Ectodermal cell (in vitro differentiated cells): Measurements from ENCODE around the gene SMARCC1.
"Not testable (repeated sequence)": the region's sequence is repeated elsewhere in the genome, so short reads cannot be mapped to it uniquely, and the experiment has no call there.

Experiments
- H3K27ac ChIP-seq: 2 replicates; pipeline ENCODE4 v1.7.0; 2013; ENCODE audit warnings: mild to moderate bottlenecking, low read depth, low read length; ENCODE audit not compliant: insufficient read depth, poor library complexity, severe bottlenecking
- H3K27me3 ChIP-seq: 2 replicates; pipeline ENCODE4 v1.7.0; 2013; ENCODE audit warnings: mild to moderate bottlenecking, low read length; ENCODE audit not compliant: insufficient read depth, control insufficient read depth, poor library complexity, severe bottlenecking
- H3K36me3 ChIP-seq: one replicate; pipeline ENCODE4 v1.7.0; 2013; ENCODE audit warnings: low read length; ENCODE audit not compliant: control insufficient read depth, insufficient read depth
- H3K4me1 ChIP-seq: one replicate; pipeline ENCODE4 v1.7.0; 2013; ENCODE audit warnings: low read length; ENCODE audit not compliant: control insufficient read depth, insufficient read depth
- H3K4me3 ChIP-seq: 2 replicates; pipeline ENCODE4 v1.7.0; 2013; ENCODE audit warnings: low read depth, low read length, control low read depth; ENCODE audit not compliant: insufficient read depth
- H3K9me3 ChIP-seq: 2 replicates; pipeline ENCODE4 v1.7.0; 2013; ENCODE audit warnings: mild to moderate bottlenecking, low read length, moderate library complexity; ENCODE audit not compliant: control insufficient read depth
- WGBS, 2 experiments: methylation state at CpG; one replicate each; pipeline ENCODE4 v1.1.7; 2013; ENCODE audit warnings: missing lambda C conversion rate in 2 of 2; 5-methylcytosine and 5-hydroxymethylcytosine counted together

The SMARCC1 gene

DNA sequence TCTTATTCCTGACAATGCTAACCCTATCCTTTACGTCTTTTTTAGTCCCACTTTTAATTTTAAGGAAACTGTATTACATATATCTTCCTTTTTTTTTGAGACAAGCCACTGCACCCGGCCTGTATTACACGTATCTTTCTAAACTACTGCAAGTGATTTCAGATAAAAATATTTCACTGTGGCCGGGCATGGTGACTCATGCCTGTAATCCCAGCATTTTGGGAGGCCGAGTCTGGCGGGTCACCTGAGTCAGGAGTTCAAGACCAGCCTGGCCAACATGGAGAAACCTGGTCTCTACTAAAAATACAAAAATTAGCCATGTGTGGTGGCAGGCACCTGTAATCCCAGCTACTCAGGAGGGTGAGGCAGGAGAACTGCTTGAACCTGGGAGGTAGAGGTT is 38.3 kb downstream of the SMARCC1 start:
- not testable (repeated sequence) for H3K4me1 ChIP-seq, H3K4me3 ChIP-seq, H3K27ac ChIP-seq, H3K9me3 ChIP-seq, H3K27me3 ChIP-seq
- H3K36me3 ChIP-seq = peaks cover 16% of the 10 kb centered on the region
- 93 to 95% methylated on average over 6 of the region's 6 CpGs for WGBS, 2 experiments

DNA sequence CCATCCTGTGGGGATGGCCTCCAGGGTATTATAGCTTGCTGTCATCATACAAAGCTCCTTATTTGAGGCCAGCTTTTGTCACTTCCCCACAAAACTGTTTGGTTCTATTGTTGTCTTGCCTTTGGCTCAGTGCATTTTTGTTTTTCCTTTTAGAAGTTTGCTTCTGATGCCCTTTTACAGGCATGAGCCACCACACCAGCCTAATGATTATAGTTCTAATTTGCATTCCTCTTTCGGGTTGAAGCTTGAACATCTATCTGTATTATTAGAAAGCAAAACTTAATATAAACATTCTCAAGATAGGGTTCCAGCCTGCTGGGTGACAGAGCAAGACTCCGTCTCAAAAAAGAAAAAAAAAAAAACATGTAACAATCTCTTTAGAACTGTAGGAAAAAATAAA is 39.8 kb downstream of the SMARCC1 start:
- Histone ChIP-seq H3K27ac (no peak overlapping the region), H3K9me3 (no peaks in the 10 kb centered on the region), H3K4me1 (no peaks in the 10 kb centered on the region), H3K27me3 (no peaks in the 10 kb centered on the region), H3K36me3 (peaks cover 16% of the 10 kb centered on the region), H3K4me3 (no peak overlapping the region)
- WGBS, 2 experiments = 92 to 100% methylated on average over 1 to 2 of the region's 2 CpGs

DNA sequence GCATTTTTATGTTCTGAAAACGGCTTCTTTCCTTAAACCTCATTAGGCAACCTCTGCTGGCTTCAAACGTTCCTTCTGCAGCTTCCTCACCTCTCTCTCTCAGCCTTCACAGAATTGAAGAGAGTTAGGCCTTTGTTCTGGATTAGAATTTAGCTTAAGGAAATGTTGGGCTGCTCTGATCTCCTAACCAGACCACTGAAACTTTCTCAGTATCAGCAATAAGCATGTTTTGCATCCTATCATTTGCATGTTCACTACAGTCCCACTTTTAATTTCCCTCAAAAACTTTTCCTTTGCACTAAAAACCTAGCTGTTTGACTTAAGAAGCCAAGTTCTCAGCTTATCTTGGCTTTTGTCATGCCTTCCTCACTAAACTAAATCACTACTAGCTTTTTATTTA is 49.5 kb downstream of the SMARCC1 start:
- H3K4me3 ChIP-seq = no peak overlapping the region
- no peak overlapping the region for H3K27ac ChIP-seq
- WGBS, 2 experiments = 85 to 91% methylated on average over 2 of the region's 2 CpGs
- H3K4me1 ChIP-seq = no peaks in the 10 kb centered on the region
- H3K36me3 ChIP-seq = peaks cover 70% of the 10 kb centered on the region
- H3K27me3 ChIP-seq = no peaks in the 10 kb centered on the region
- no peaks in the 10 kb centered on the region for H3K9me3 ChIP-seq

DNA sequence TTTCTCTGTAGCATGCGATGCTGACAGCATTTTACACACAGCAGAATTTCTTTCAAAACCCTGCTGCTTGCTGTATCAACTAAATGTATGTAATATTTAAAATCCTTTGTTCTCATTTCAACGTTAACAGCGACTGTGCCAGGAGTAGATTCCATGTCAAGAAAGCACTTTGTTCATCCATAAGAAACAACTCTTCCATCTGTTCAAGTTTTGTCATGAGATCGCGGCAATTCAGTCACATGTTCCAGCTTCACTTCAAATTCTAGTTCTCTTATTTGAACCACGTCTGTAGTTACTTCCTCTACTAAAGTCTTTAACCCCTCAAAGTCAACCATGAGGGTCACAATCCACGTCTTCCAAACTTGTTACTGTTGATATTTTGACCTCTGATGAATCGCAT is 50.6 kb downstream of the SMARCC1 start:
- 93 to 98% methylated on average over 8 of the region's 8 CpGs for WGBS, 2 experiments
- Histone ChIP-seq H3K27me3 (no peaks in the 10 kb centered on the region), H3K36me3 (peaks cover 79% of the 10 kb centered on the region)

GRCh38 chr3:47722859-47723258 is 58.8 kb downstream of the SMARCC1 start:
- no peaks in the 10 kb centered on the region for H3K4me1 ChIP-seq
- H3K27me3 ChIP-seq = no peaks in the 10 kb centered on the region
- no peak overlapping the region for H3K27ac ChIP-seq
- WGBS, 2 experiments = 91 to 95% methylated on average over 2 of the region's 2 CpGs
- H3K9me3 ChIP-seq = no peaks in the 10 kb centered on the region
- H3K4me3 ChIP-seq = no peak overlapping the region
- H3K36me3 ChIP-seq = peaks cover 30% of the 10 kb centered on the region

More for the DNA sequence above, 50.6 kb downstream of the SMARCC1 start:
- H3K27ac ChIP-seq = no peak overlapping the region
- no peaks in the 10 kb centered on the region for H3K4me1 ChIP-seq
- H3K9me3 ChIP-seq = no peaks in the 10 kb centered on the region
- H3K4me3 ChIP-seq = no peak overlapping the region

GRCh38 chr3:47717448-47717847 is 64.2 kb downstream of the SMARCC1 start:
- WGBS, 2 experiments = 89 to 96% methylated on average over 4 of the region's 4 CpGs
- H3K27ac ChIP-seq, H3K9me3 ChIP-seq, H3K4me3 ChIP-seq, H3K4me1 ChIP-seq, H3K27me3 ChIP-seq: not testable (repeated sequence)
- peaks cover 39% of the 10 kb centered on the region for H3K36me3 ChIP-seq

- no peaks in the 10 kb centered on the region for H3K4me1 ChIP-seq
- WGBS, 2 experiments = no CpG with 5 or more reads among the region's 1 CpG
- peaks cover 40% of the 10 kb centered on the region for H3K36me3 ChIP-seq
- H3K27me3 ChIP-seq = no peaks in the 10 kb centered on the region
- H3K9me3 ChIP-seq = no peaks in the 10 kb centered on the region
- H3K4me3 ChIP-seq = no peak overlapping the region
- no peak overlapping the region for H3K27ac ChIP-seq
Observed at GRCh38 chr3:47716656-47717055, 65.0 kb downstream of the SMARCC1 start.

DNA sequence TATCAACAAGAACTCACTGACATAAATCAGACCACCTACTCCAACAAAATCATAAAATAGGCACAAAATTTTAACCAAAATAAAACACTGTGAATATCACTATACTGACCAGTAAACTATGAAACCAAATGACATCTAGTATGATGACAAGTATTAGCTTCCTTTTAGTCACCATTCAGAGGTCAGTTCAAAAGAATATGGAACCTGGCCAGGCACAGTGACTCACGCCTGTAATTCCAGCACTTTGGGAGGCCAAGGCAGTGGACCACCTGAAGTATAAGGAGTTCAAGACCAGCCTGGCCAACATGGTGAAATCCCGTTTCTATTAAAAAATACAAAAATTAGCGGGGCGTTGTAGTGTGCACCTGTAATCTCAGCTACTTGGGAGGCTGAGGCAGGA is 65.8 kb downstream of the SMARCC1 start:
- Histone ChIP-seq H3K27ac (no peak overlapping the region), H3K27me3 (no peaks in the 10 kb centered on the region), H3K4me1 (no peaks in the 10 kb centered on the region), H3K9me3 (no peaks in the 10 kb centered on the region), H3K36me3 (peaks cover 40% of the 10 kb centered on the region), H3K4me3 (no peak overlapping the region)
- WGBS, 2 experiments = 93 to 97% methylated on average over 4 of the region's 4 CpGs

GRCh38 chr3:47714606-47715005 is 67.1 kb downstream of the SMARCC1 start:
- 96% methylated on average over 6 of the region's 6 CpGs for WGBS, 2 experiments
- H3K36me3 ChIP-seq = peaks cover 38% of the 10 kb centered on the region
- H3K27ac ChIP-seq = no peak overlapping the region
- H3K9me3 ChIP-seq = no peaks in the 10 kb centered on the region
- no peaks in the 10 kb centered on the region for H3K27me3 ChIP-seq
- H3K4me3 ChIP-seq = no peak overlapping the region
- no peaks in the 10 kb centered on the region for H3K4me1 ChIP-seq

DNA sequence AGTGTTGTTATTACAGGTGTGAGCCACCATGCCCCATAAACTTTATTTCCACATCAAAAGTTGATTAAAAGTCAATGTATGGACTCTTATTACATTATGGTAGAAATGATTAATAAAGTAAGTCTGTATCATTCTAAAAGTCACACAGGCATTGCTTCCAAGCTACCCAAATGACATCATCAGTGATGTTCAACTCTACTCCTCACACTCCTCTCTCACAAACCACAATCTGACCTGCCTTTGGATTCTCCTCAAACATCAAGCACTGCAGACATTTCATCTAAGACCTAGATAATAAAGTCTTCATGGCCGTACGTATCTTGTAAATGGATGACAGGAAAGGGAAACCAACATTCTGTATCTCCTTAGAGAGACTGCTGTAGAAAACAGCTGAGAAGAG is 68.0 kb downstream of the SMARCC1 start:
- no peaks in the 10 kb centered on the region for H3K9me3 ChIP-seq
- 96% methylated on average over 2 of the region's 2 CpGs for WGBS, 2 experiments
- H3K36me3 ChIP-seq = peaks cover 42% of the 10 kb centered on the region
- no peak overlapping the region for H3K4me3 ChIP-seq
- H3K27me3 ChIP-seq = no peaks in the 10 kb centered on the region
- H3K27ac ChIP-seq = no peak overlapping the region
- H3K4me1 ChIP-seq = no peaks in the 10 kb centered on the region

DNA sequence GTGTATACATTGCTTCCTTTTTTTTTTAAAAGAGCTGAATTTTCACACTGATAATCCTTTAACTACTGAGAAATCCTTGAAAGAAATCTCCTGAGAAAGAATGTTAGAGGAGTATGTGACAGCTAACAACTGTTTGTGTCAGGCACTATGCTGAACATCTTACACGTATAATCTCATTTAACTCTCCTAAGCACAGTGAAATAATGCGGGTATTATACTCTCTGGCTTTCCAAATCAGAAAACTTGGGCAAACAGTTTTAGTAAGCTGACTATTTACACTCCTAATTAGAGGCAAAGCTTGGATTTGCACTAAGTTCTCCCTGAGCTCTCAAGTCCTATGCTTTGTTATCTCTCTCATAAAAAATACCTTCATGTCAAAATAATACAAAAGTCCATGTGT is 69.3 kb downstream of the SMARCC1 start:
- H3K4me3 ChIP-seq = no peak overlapping the region
- WGBS, 2 experiments = 95 to 99% methylated on average over 2 of the region's 2 CpGs
- no peaks in the 10 kb centered on the region for H3K4me1 ChIP-seq
- H3K9me3 ChIP-seq = no peaks in the 10 kb centered on the region
- H3K36me3 ChIP-seq = peaks cover 43% of the 10 kb centered on the region
- H3K27me3 ChIP-seq = no peaks in the 10 kb centered on the region
- no peak overlapping the region for H3K27ac ChIP-seq
